Measurements from ENCODE around the gene PXMP4.

Gene PXMP4

GRCh38 chr20:33670715-33671499 lies 49.2 kb downstream of the PXMP4 start:
- Histone ChIP-seq H3K27ac (ENCODE audit: low read depth, low read length) (no peak overlapping the region), H4K8ac (ENCODE audit: low read depth, low read length) (no peak overlapping the region), H3K4me2 (ENCODE audit: low read length) (no peak overlapping the region), H3K4ac (ENCODE audit: low read depth, low read length) (no peak overlapping the region), H3K79me1 (ENCODE audit: low read length) (peaks cover 17% of the 10 kb centered on the region), H3K4me3 (ENCODE audit: low read depth, low read length) (no peak overlapping the region), H3K36me3 (ENCODE audit: control insufficient read depth in 1 of 2, insufficient read depth in 2 of 2, low read length in 2 of 2) (peaks cover 42 to 52% of the 10 kb centered on the region in 2 experiments), H3K23ac (ENCODE audit: low read length) (no peak overlapping the region), H4K91ac (ENCODE audit: low read depth, low read length) (no peak overlapping the region), H3K27me3 (ENCODE audit: insufficient read depth, low read length) (no peaks in the 10 kb centered on the region), H2AFZ (ENCODE audit: insufficient read depth, low read length, poor library complexity) (no peak overlapping the region), H2BK120ac (ENCODE audit: insufficient read depth, low read length, poor library complexity) (no peak overlapping the region), H3K9me3 (ENCODE audit: insufficient read depth, low read depth, low read length) (peaks cover 2% of the 10 kb centered on the region), H2AK5ac (ENCODE audit: low read length) (no peak overlapping the region), H2BK12ac (ENCODE audit: low read length) (no peak overlapping the region), H4K12ac (ENCODE audit: low read depth, low read length) (no peak overlapping the region), H3K18ac (ENCODE audit: low read length) (no peak overlapping the region), H3K9ac (ENCODE audit: low read length) (no peak overlapping the region), H3K14ac (ENCODE audit: low read length) (no peak overlapping the region), H2BK5ac (ENCODE audit: low read depth, low read length, poor library complexity) (no peak overlapping the region), H3K4me1 (ENCODE audit: control insufficient read depth in 1 of 2, insufficient read depth in 2 of 2, low read length in 2 of 2) (peaks cover 22% of the 10 kb centered on the region in 2 experiments), H3K79me2 (ENCODE audit: control insufficient read depth, insufficient read depth, low read length, poor library complexity) (peaks cover 10% of the 10 kb centered on the region)
- DNase-seq, result no peak
- WGBS (ENCODE audit: extremely low coverage, insufficient coverage, insufficient read length), result no CpG with 5 or more reads among the region's 6 CpGs

- Histone ChIP-seq H3K79me1 (ENCODE audit: low read length) (peaks cover 17% of the 10 kb centered on the region), H3K4ac (ENCODE audit: low read depth, low read length) (no peak overlapping the region), H3K36me3 (ENCODE audit: control insufficient read depth in 1 of 2, insufficient read depth in 2 of 2, low read length in 2 of 2) (peaks cover 42 to 52% of the 10 kb centered on the region in 2 experiments), H3K4me1 (ENCODE audit: control insufficient read depth in 1 of 2, insufficient read depth in 2 of 2, low read length in 2 of 2) (peaks cover 20 to 22% of the 10 kb centered on the region in 2 experiments), H4K12ac (ENCODE audit: low read depth, low read length) (no peak overlapping the region), H3K4me2 (ENCODE audit: low read length) (no peak overlapping the region), H2BK5ac (ENCODE audit: low read depth, low read length, poor library complexity) (no peak overlapping the region), H3K27me3 (ENCODE audit: insufficient read depth, low read length) (no peaks in the 10 kb centered on the region), H2AFZ (ENCODE audit: insufficient read depth, low read length, poor library complexity) (no peak overlapping the region), H2AK5ac (ENCODE audit: low read length) (no peak overlapping the region), H3K4me3 (ENCODE audit: low read depth, low read length) (no peak overlapping the region), H3K14ac (ENCODE audit: low read length) (no peak overlapping the region), H3K9me3 (ENCODE audit: insufficient read depth, low read depth, low read length) (peaks cover 2% of the 10 kb centered on the region), H3K9ac (ENCODE audit: low read length) (no peak overlapping the region), H3K27ac (ENCODE audit: low read depth, low read length) (no peak overlapping the region), H3K79me2 (ENCODE audit: control insufficient read depth, insufficient read depth, low read length, poor library complexity) (peaks cover 10% of the 10 kb centered on the region), H2BK12ac (ENCODE audit: low read length) (no peak overlapping the region), H4K91ac (ENCODE audit: low read depth, low read length) (no peak overlapping the region), H3K18ac (ENCODE audit: low read length) (no peak overlapping the region), H4K8ac (ENCODE audit: low read depth, low read length) (no peak overlapping the region), H2BK120ac (ENCODE audit: insufficient read depth, low read length, poor library complexity) (no peak overlapping the region), H3K23ac (ENCODE audit: low read length) (no peak overlapping the region)
- whole genome bisulfite sequencing (ENCODE audit: extremely low coverage, insufficient coverage, insufficient read length), result no CpG with 5 or more reads among the region's 13 CpGs
- no peak for DNase-seq
Observed at GRCh38 chr20:33669873-33670640, 50.1 kb downstream of the PXMP4 start.

- Histone ChIP-seq H2BK120ac (ENCODE audit: insufficient read depth, low read length, poor library complexity) (no peak overlapping the region), H3K79me1 (ENCODE audit: low read length) (peaks cover 12% of the 10 kb centered on the region), H3K18ac (ENCODE audit: low read length) (no peak overlapping the region), H4K8ac (ENCODE audit: low read depth, low read length) (no peak overlapping the region), H2BK5ac (ENCODE audit: low read depth, low read length, poor library complexity) (no peak overlapping the region), H3K4ac (ENCODE audit: low read depth, low read length) (no peak overlapping the region), H2BK12ac (ENCODE audit: low read length) (no peak overlapping the region), H2AFZ (ENCODE audit: insufficient read depth, low read length, poor library complexity) (no peak overlapping the region), H3K4me1 (ENCODE audit: control insufficient read depth in 1 of 2, insufficient read depth in 2 of 2, low read length in 2 of 2) (peaks cover 16% of the 10 kb centered on the region in 2 experiments), H3K27ac (ENCODE audit: low read depth, low read length) (no peak overlapping the region), H3K9ac (ENCODE audit: low read length) (no peak overlapping the region), H3K23ac (ENCODE audit: low read length) (no peak overlapping the region), H3K36me3 (ENCODE audit: control insufficient read depth in 1 of 2, insufficient read depth in 2 of 2, low read length in 2 of 2) (peaks cover 42 to 52% of the 10 kb centered on the region in 2 experiments), H3K27me3 (ENCODE audit: insufficient read depth, low read length) (no peaks in the 10 kb centered on the region), H3K9me3 (ENCODE audit: insufficient read depth, low read depth, low read length) (peaks cover 2% of the 10 kb centered on the region), H3K4me3 (ENCODE audit: low read depth, low read length) (no peak overlapping the region), H4K12ac (ENCODE audit: low read depth, low read length) (no peak overlapping the region), H3K14ac (ENCODE audit: low read length) (no peak overlapping the region), H2AK5ac (ENCODE audit: low read length) (no peak overlapping the region), H3K4me2 (ENCODE audit: low read length) (no peak overlapping the region), H3K79me2 (ENCODE audit: control insufficient read depth, insufficient read depth, low read length, poor library complexity) (peaks cover 8% of the 10 kb centered on the region), H4K91ac (ENCODE audit: low read depth, low read length) (no peak overlapping the region)
- no peak for DNase-seq
- WGBS (ENCODE audit: extremely low coverage, insufficient coverage, insufficient read length), result no CpG with 5 or more reads among the region's 5 CpGs
Observed at GRCh38 chr20:33669224-33669623, 50.9 kb downstream of the PXMP4 start.

DNA sequence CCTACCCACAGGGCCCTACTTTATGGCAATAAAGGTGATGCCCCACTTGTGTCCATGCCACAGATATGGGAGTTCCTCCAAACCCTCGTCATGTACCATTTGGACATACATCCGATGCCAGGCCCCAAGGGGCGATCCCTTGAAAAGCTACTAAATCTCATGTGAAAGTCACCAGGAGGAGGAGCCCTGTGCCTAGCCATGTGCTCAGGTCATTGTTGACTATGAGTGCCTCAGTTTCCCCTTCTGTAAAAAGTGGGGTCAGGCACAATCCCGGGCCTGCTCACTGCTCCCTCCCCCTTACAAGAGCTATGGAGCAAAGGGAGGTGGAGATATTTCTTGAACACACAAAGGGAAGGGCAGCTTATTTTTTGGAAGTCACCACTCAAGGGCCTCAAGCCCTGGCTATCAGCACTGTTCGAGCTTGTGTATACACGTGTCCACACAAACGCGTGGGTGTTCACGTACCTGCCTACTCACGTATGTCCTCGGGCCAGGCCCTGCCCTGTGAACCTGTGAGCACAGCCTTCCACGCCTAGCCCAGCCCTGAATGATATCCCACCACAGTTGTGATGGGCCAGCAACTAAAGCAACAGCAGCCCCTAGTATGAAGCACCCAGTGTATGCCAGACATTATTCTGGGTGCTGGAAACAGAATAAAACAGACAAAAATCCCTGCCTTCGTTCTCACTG lies 51.5 kb downstream of the PXMP4 start:
- no peak overlapping the region for H4K8ac ChIP-seq (ENCODE audit: low read depth, low read length)
- peaks cover 19% of the 10 kb centered on the region in 2 experiments for H3K4me1 ChIP-seq (ENCODE audit: control insufficient read depth in 1 of 2, insufficient read depth in 2 of 2, low read length in 2 of 2)
- H3K9me3 ChIP-seq (ENCODE audit: insufficient read depth, low read depth, low read length), result peaks cover 2% of the 10 kb centered on the region
- H2BK120ac ChIP-seq (ENCODE audit: insufficient read depth, low read length, poor library complexity), result no peak overlapping the region
- no peak overlapping the region for H3K14ac ChIP-seq (ENCODE audit: low read length)
- H2AFZ ChIP-seq (ENCODE audit: insufficient read depth, low read length, poor library complexity), result no peak overlapping the region
- H4K91ac ChIP-seq (ENCODE audit: low read depth, low read length), result no peak overlapping the region
- no peak overlapping the region for H3K18ac ChIP-seq (ENCODE audit: low read length)
- no peak overlapping the region for H3K4me2 ChIP-seq (ENCODE audit: low read length)
- WGBS (ENCODE audit: extremely low coverage, insufficient coverage, insufficient read length), result no CpG with 5 or more reads among the region's 13 CpGs
- H3K79me1 ChIP-seq (ENCODE audit: low read length), result peaks cover 11% of the 10 kb centered on the region
- H3K4me3 ChIP-seq (ENCODE audit: low read depth, low read length), result no peak overlapping the region
- H3K4ac ChIP-seq (ENCODE audit: low read depth, low read length), result no peak overlapping the region
- no peak overlapping the region for H4K12ac ChIP-seq (ENCODE audit: low read depth, low read length)
- peaks cover 8% of the 10 kb centered on the region for H3K79me2 ChIP-seq (ENCODE audit: control insufficient read depth, insufficient read depth, low read length, poor library complexity)
- H3K27ac ChIP-seq (ENCODE audit: low read depth, low read length), result no peak overlapping the region
- no peak overlapping the region for H2BK5ac ChIP-seq (ENCODE audit: low read depth, low read length, poor library complexity)
- no peak overlapping the region for H2AK5ac ChIP-seq (ENCODE audit: low read length)
- no peak for DNase-seq
- H3K9ac ChIP-seq (ENCODE audit: low read length), result no peak overlapping the region
- no peak overlapping the region for H2BK12ac ChIP-seq (ENCODE audit: low read length)
- H3K36me3 ChIP-seq (ENCODE audit: control insufficient read depth in 1 of 2, insufficient read depth in 2 of 2, low read length in 2 of 2), result peaks cover 42 to 52% of the 10 kb centered on the region in 2 experiments
- H3K27me3 ChIP-seq (ENCODE audit: insufficient read depth, low read length), result no peaks in the 10 kb centered on the region
- no peak overlapping the region for H3K23ac ChIP-seq (ENCODE audit: low read length)
